Measurements from ENCODE around the gene MYH11. TPM values are rescaled to one million over a fixed set of nuclear protein-coding genes. Genes with fewer than 3 reads are reported as not detected.

The MYH11 gene
- total RNA-seq, 1 donor from 2014 or later: 1.9 TPM

GRCh38 chr16:15725641-15726240, 131.1 kb downstream of the MYH11 start:
- Mint-ChIP-seq H3K9me3 (ENCODE audit: unreplicated experiment) (no peaks in the 10 kb centered on the region), H3K4me3 (ENCODE audit: unreplicated experiment) (no peak overlapping the region), H3K4me1 (ENCODE audit: unreplicated experiment) (no peaks in the 10 kb centered on the region), H3K27me3 (ENCODE audit: unreplicated experiment) (no peaks in the 10 kb centered on the region), H3K27ac (ENCODE audit: unreplicated experiment) (no peak overlapping the region), H3K36me3 (ENCODE audit: unreplicated experiment) (peaks cover 22% of the 10 kb centered on the region)
- TF ChIP-seq CTCF (IDR thresholded peaks at IDR 0.05): no peak
- DNase-seq (ENCODE audit: extremely low spot score, unreplicated experiment): no peak

DNA sequence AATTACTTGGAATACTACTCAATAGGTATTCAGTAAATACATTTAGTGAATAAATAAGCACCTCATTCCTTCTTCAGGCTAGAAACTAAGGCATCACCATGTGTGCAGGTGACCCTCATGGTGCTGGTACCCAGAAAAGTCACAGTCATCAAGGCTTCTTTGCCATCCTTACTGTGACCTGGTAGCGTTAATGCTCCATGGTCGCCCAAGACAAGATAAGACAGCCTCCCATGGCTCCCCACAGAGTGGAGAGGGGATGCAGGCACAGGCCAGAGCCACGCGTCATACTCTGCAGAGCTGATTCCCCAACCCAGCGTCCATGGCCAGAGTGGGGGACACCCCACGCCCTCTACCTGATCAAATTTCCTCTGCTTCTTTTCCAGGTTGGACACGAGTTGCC, 133.0 kb downstream of the MYH11 start:
- Mint-ChIP-seq H3K4me1 (ENCODE audit: unreplicated experiment) (no peaks in the 10 kb centered on the region), H3K9me3 (ENCODE audit: unreplicated experiment) (no peaks in the 10 kb centered on the region), H3K36me3 (ENCODE audit: unreplicated experiment) (peaks cover 23% of the 10 kb centered on the region), H3K27ac (ENCODE audit: unreplicated experiment) (no peak overlapping the region), H3K4me3 (ENCODE audit: unreplicated experiment) (no peak overlapping the region), H3K27me3 (ENCODE audit: unreplicated experiment) (no peaks in the 10 kb centered on the region)
- no peak for TF ChIP-seq CTCF (IDR thresholded peaks at IDR 0.05)
- no peak for DNase-seq (ENCODE audit: extremely low spot score, unreplicated experiment)

- DNase-seq (ENCODE audit: extremely low spot score, unreplicated experiment): no peak
- TF ChIP-seq CTCF (IDR thresholded peaks at IDR 0.05): no peak
- no peak overlapping the region for H3K4me3 Mint-ChIP-seq (ENCODE audit: unreplicated experiment)
- H3K27me3 Mint-ChIP-seq (ENCODE audit: unreplicated experiment): no peaks in the 10 kb centered on the region
- H3K9me3 Mint-ChIP-seq (ENCODE audit: unreplicated experiment): no peaks in the 10 kb centered on the region
- H3K36me3 Mint-ChIP-seq (ENCODE audit: unreplicated experiment): peaks cover 24% of the 10 kb centered on the region
- H3K27ac Mint-ChIP-seq (ENCODE audit: unreplicated experiment): no peak overlapping the region
- H3K4me1 Mint-ChIP-seq (ENCODE audit: unreplicated experiment): no peaks in the 10 kb centered on the region
Measured at GRCh38 chr16:15721018-15721417, 135.8 kb downstream of the MYH11 start.

DNA sequence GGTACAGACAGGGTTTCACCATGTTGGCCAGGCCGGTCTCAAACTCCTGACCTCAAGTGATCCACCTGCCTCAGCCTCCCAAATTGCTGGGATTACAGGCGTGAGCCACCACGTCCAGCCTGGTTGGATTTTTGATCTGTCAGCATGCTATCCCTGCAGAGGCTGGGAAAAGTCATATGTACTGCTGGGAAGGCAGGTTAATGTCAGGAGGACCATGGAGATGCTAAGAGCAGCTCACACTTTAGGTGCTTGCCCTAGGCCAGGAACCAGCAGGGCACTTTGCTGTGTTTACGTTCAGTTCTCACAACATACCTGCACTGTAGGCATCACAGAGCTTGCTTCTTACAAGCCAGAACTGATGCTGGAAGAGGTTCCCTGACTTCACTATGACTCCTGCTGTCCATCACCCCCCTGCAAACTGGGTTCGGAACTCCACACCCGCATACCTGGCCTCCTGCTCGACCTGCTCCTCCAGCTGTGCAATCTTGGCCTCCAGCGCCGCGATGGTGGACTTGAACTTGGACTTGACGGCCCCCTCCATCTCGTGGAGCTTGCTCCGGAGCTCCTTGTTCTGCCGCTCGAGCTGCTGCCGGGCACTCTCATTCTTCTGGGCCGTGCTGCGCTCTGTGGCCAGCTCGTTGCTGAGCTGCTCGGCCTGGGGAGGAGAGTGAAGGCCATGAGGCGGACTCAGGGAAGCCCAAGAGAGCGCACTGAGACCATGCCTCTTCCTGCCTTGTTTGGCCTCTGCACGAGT, 140.0 kb downstream of the MYH11 start:
- no peak for TF ChIP-seq CTCF (IDR thresholded peaks at IDR 0.05)
- Mint-ChIP-seq H3K4me3 (ENCODE audit: unreplicated experiment) (no peak overlapping the region), H3K9me3 (ENCODE audit: unreplicated experiment) (no peaks in the 10 kb centered on the region), H3K27ac (ENCODE audit: unreplicated experiment) (no peak overlapping the region), H3K4me1 (ENCODE audit: unreplicated experiment) (no peaks in the 10 kb centered on the region), H3K36me3 (ENCODE audit: unreplicated experiment) (peaks cover 14% of the 10 kb centered on the region), H3K27me3 (ENCODE audit: unreplicated experiment) (no peaks in the 10 kb centered on the region)
- no peak for DNase-seq (ENCODE audit: extremely low spot score, unreplicated experiment)

DNA sequence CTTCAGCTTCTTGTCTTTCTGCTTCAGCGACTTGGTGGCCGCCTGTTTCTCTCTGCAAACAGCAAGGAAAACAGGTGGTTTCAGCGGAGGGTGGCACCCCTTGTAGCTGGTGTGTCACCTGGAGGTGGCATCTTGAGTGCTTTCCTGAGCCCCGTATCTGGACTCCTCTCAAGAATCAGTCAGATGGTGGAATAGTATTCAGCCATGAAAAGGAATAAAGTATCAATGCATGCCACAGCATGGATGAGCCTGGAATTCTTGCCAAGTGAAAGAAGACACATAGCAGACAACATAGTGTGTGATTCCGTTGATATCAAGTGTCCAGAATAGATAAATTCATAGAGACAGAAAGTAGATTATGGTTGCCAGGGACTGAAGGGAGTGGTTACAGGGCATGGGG, 141.6 kb downstream of the MYH11 start:
- TF ChIP-seq CTCF (IDR thresholded peaks at IDR 0.05): no peak
- H3K27me3 Mint-ChIP-seq (ENCODE audit: unreplicated experiment): no peaks in the 10 kb centered on the region
- H3K27ac Mint-ChIP-seq (ENCODE audit: unreplicated experiment): no peak overlapping the region
- DNase-seq (ENCODE audit: extremely low spot score, unreplicated experiment): no peak
- no peaks in the 10 kb centered on the region for H3K9me3 Mint-ChIP-seq (ENCODE audit: unreplicated experiment)
- no peak overlapping the region for H3K4me3 Mint-ChIP-seq (ENCODE audit: unreplicated experiment)
- H3K36me3 Mint-ChIP-seq (ENCODE audit: unreplicated experiment): peaks cover 12% of the 10 kb centered on the region
- no peaks in the 10 kb centered on the region for H3K4me1 Mint-ChIP-seq (ENCODE audit: unreplicated experiment)
